HG02798 (cell line): Measurements from ENCODE around the gene FKBP1A.

Experiments used
- ATAC-seq: cut with Tn5 transposase; IDR thresholded peaks from one replicate; pipeline ENCODE4 v1.9.1; 2021; ENCODE audit warnings: mild to moderate bottlenecking; ENCODE audit not compliant: unreplicated experiment, poor library complexity

FKBP1A gene

DNA sequence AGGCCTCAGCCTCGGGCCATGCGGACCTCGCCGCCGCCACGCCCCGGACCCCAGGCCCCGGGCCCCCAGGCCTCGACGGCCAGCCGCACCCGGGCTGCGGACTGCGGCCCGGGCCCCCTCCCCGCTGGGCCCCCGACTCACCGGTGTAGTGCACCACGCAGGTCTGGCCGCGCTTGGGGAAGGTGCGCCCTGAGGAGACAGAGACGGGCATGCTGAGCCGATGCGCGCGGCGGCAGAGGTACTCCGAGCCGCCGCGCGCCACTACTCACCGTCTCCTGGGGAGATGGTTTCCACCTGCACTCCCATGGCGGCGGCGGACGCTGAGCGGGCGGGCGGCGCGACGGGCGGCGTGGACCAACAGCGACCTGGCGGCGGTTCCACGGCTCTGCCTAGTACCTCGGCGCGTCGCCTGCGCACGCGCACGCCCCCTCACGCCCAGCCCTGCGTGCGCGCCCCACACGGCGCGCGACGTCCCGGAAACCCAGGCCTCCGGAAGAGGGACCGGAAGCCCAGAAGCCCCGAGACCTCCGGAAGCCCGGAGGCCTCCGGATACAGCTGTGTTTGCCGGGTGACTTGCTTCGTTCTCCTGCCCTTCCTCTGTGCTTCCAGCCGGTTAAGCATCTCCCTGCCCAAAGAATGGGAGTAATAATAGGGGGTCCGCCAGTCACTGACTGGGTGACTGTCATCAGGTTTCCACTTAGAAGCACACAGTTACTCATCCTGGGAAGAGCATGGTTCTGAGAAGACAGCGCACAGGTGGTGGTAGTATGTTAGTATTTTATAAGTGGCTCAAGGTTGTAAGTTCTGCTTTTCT lies at the start of gene FKBP1A:
Gene FKBP1A, minus strand, starts transcription at position 362 of the 814 bp plus-strand sequence. Its CDS starts 56 bp downstream, at position 306.
- ATAC-seq: peak; percentile 95

DNA sequence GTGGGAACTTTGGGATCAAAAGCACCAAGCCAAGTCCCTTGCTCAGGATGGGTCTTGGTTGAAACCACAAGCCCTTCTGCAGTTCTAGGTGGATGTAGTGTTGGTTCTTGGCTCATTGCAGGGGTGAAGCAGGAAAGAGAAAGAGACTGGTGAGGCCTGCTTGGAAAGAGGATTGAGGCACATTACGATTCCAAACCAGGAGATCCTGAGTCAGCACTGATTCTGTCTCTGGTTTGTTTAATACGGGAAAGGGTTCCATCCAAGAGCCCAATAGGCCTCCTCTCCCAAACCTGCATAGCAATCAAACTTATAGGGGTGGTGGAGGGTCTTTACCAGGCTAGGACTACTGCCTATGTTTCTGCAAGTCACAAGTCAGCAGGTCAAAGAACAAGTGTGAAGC lies 49.5 kb upstream of the FKBP1A start:
- no peak for ATAC-seq

DNA sequence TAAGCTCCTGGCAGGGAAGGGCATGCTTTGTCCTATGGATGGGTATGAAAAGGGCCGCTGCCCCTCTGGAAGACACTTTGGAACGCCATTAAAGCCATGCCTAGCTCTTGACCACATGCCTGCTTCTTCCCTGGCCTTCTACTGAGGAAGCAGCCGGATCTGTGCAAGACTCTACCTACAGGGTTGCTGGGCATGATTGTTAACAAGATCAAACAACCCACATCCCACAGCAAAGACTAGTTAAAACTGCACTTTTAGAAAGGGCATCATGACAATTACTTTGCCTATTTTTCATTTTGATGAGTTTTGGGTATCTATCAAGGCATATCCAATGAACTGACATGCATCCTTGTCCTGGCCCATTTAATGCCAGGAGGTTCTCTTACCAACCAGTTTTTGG lies 48.3 kb upstream of the FKBP1A start:
- ATAC-seq: no peak

DNA sequence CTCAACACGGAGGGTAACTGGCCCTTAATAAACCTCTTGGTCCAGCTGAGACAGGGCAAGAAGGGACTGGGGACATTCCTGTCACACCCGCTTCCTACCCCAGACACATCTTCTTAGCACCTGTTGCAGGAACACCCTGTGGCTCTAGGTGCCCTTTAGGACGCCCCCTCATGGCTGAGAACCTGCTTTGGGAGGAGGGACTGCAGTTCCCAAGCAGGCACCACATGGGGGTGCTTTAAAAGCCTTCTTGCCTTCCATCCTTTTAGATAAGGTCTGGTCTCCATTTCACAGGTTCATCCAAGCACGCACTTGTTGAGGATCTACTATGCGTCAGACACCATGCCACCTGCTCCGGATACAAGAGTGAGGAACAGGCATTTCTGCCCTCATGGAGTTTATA lies 47.2 kb upstream of the FKBP1A start:
- no peak for ATAC-seq

DNA sequence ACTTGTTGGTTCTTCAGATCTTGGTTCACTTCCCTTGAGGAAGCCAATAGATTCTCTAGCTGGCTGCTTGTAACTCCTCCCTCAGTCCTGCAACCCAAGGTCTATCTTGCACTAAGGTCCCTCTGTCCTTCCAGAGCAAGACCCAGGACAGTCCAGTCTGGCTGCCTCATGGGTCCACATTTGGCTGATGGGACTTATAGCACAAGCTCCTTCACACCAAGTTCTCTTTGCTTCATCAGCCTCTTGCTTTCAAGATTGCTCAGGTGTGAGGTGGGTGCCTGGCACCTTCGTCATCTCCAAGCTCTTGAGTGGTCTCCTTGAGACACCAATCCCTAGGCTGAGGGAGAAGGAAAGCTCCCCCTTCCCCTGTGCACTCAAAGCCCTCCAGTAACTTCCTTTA lies 45.5 kb upstream of the FKBP1A start:
- no peak for ATAC-seq

DNA sequence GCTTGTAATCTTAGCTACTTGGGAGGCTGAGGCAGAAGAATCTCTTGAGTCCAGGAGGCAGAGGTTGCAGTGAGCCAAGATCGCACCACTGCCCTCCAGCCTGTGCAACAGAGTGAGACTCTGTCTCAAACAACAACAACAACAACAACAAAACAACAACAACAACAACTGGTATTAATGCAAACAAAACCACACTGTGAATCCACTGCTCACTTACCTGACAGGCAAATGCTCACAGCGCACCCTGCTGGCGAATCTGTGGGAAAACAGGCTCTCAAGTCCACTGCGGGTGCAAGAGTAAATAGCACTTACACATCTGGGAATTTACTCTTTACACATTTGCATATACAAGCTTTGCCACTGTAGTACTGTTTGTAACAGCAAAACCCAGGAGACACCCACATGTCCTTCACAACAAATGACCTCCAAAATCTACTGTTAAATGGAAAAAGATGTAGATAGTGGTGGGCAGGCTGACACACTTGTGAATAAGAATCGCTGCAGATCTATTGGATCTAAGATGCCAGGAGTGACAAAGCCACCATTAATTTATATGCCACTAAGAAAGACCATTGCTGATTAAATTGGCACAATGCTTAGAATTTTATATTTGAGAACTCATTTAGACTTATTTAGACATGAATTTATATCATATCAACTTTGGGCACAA lies 44.5 kb upstream of the FKBP1A start:
- ATAC-seq: no peak

DNA sequence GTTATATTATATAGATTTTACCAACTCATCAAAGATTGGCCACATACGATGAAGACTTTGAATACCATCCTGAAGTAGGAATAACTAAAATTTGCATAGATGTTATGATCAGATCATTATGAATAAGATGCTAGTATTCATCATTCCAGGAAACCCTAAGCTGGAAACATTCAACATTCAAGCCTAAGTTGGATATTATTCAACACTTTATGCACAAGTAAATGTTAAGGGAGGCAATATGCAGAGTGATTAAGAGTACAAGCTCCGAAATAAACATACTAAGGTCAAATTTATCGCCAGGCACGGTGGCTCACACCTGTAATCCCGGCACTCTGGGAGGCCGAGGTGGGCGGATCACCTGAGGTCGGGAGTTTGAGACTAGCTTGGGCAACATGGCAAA lies 43.4 kb upstream of the FKBP1A start:
- no peak for ATAC-seq

DNA sequence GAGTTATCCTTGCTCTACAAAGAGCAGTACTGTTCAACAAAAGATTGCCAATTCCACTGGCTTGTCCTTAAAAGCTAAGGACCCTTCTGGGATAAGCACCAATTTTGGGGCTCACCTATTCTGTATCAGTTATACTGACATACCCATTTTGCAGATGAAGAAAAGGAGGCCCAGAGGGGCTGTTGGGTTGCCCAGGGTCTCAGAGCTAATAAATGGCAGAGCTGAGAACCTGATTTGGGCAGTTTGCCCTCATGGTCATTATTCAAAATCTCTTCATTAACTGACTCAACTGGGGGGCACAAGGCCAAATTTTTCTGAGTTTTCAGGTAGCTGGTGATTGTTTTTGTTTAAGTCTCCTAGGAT lies 42.5 kb upstream of the FKBP1A start:
- no peak for ATAC-seq

DNA sequence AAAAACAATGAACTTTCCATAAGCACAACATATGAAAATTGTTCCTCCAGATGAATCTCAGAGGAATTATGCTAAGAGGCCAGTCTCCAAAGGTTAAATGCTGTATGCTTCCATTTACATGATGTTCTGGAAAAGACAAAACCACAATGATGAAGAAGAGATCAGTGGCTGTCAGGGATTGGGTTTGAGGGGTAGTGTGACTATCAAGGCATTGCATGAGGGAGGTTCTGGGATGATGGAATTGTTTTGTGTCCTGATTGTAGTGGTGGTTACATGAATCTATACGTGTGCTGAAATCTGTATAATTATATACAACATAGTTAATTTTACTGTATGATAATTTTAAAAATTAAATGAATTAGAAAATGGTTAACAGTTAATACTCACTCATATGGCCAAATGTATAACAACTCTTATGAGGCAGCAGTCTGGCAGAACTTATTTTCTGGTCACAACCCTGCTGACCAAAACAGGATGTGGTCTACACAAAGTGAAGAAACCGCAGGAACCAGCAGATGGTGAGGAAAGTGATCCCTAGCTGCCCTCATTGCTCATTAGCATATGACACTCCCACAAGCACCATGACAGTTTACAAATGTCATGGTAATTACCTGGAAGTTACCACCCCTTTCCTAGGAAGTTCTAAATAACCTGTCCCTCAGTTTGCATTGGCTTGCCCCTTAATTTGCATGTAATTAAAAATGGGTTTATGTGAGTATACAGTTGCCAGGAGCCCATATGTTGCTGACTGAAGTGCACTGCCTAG lies 41.9 kb upstream of the FKBP1A start:
- peak; percentile 90 for ATAC-seq

DNA sequence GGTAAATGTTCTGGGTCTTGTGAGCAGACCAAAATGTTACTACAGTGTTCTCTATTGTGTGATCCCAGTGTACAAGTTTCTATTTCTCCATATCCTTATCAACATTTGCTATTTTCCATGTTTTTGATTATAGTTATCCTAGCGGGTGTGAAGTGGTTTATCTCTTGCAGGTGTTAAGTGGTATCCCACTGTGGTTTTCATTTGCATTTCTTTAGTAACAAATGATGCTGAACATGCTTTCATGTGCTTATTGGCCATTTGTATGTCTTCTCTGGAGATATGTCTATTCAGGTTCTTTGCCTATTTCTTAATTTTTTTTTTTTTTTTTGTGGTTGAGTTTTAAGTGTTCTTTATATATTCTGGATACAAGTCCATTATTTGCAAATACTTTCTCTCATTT lies 38.3 kb upstream of the FKBP1A start:
- no peak for ATAC-seq

DNA sequence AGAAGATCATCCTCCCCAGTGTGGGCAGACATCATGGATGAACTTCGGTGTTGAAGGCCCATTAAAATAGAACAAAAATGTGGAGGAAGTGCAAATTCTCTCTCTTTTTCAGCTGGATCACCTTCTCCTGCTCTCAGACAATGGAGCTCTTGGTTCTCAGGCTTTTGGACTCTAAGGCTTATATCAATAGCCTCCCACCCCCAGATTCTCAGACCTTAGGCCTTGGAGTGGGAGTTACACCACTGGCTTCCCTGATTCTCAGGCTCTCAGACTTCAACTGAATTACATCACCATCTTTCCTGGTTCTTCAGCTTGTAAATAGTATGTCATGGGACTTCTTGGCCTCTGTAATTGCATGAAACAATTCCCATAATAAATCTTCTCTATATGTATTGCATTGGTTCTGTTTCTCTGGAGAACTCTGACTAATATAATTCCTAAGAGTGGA lies 37.2 kb upstream of the FKBP1A start:
- ATAC-seq: no peak

DNA sequence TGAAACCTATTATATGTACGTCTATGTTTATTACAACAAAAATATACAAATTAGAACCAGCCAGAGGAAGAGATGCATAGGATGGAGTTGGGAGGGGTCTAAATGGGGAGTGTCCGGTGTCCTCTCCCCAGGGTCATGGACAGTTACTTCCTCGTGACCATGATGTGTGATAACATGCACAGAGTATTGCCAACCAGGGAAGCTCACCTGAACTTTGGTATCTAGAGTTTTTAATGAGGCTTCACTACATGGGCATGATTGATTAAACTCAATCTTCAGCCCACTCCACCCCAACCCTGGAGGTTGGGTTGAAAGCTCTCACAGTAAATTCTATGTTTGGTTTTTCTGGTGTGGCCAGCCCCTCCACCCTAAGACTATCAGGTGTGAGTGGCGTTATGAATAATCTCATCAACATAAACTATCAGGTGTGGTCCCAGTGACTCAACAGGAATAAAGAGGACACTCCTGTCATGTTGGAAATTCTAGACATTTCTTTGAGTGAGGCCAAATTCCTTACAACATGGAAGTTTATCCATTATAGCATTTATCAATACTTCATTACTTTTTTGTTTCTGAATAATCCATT lies 36.4 kb upstream of the FKBP1A start:
- ATAC-seq: no peak

DNA sequence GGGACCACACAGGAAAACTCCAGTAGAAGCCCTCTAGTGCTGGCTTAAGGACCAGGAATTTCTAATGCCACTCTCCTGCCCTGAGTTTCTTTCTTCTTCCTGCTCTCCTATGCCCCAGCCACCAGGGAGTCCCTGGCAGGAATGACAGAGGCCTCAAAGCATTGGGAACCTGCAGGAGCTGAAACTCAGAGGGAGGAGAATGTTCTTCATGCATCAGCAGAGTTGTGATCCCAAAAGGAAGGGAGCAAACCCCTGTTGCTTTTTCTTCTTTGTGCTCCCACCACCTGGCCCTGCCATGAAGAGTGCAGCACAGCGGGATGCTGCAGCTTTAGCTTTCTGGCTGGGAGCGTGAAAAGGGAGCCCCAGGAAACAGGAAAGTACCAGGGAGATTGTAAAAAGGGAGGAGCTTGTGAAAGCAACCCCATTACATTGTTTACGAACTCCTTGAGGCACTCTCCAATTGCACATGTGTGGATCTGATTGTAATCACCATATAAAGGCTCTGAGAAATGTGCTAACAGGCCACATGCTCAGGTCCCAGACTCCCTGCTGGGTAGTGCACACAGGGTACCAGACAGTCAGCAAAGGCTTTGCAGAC lies 34.7 kb upstream of the FKBP1A start:
- no peak for ATAC-seq

DNA sequence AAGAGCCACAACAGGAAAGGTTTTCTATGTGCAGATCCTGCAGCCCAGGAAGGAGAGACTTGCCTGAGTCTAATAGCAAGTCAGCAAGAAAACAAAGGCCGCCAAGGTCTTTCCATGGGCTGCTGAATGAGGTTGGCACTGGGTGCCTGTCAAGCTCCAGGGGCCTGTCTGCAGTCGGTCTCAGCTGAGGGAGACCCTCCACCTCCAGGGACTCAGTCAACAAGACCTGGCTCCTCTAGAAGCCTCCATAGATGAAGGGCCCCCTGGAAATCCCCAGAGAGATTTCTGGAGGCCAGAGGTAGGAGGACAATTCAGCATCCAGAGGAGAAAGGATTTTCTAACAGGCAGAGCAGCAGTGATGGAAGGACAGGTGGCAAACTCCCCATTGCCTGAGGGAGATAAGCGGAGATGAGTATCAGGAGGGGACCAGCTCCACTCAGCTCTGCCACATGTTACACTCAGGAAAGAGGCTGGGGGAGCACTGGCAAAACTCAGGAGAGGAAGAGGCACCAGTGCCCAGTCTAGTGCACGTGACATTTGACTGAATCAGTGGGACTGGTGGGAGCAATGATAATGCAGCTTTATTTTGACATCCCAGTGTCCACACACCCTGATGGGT lies 33.5 kb upstream of the FKBP1A start:
- no peak for ATAC-seq

DNA sequence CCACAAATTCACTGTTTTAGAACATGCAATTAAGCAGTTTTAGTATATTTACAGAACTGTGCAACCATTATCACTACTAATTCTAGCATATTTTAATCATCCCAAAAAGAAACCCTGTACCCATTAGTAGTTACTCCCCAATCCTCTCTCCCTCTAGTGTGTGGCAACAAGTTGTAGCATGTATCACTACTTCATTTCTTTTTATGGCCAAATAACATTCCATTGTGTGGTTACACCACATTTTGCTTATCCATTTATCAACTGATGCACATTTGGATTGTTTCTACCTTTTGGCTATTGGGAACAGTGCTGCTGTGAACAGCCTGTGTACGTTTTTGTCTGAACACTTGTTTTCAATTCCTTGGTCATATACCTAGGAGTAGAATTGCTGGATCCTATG lies 31.5 kb upstream of the FKBP1A start:
- no peak for ATAC-seq

DNA sequence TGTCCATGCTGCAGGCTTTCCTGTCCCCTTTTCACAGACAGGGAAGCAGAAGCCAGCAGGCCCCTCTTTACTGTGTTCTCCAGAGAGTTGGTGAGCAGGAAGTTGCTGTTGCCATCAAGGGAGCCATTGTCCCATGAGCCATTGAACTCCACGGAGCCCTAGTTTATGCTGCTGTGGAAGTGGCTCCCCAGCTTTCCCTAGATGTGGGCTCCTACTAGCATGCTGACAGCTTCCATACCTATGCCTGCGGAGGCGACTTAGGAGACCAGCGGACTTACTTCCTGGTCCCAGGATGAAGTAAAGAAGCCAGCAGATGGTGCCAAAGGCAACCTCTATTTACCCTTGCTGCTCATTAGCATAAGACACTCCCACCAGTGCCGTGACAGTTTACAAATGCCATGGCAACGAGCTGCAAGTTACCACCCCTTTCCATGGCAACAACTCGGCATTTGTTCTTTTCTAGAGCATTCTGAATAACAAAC lies 30.8 kb upstream of the FKBP1A start:
- no peak for ATAC-seq

DNA sequence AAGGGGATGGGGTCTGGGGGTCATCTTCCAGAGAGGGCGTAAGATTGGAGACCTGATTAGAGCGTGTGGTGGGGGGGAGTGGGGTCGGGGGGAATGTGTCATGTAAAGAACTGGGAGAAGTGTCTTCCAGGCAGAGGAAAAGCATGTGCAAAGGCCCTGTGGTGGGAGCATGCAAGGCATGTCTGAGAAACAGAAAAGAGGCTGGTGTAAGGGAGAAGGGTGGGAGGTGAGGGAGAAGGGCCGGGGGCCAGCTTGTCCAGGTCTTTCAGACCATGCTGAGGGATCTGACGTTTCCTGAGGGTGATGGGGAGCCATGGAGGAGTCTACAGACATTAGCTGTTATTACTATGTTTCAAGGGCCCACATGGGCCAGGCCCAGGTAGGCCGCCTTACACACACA lies 30.4 kb upstream of the FKBP1A start:
- ATAC-seq: no peak

DNA sequence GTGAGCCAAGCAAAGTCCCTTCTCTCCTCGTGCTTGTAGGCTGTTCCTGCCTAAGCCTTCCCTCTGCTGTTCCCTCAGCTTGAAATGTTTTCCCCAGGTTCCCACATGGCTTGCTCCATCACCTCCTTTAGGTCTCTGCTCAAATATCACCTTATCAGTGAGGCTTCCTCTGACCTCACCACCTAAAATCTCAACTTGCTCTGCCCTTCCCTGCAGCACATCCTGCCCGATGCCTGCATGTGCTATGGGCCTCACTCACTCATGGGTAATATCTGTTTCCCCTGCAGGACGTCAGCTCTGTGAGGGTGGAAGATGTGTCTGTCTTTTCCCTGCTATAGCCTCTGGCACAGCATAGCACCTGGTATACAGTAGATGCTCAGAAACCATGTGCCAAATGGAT lies 29.9 kb upstream of the FKBP1A start:
- ATAC-seq: no peak

DNA sequence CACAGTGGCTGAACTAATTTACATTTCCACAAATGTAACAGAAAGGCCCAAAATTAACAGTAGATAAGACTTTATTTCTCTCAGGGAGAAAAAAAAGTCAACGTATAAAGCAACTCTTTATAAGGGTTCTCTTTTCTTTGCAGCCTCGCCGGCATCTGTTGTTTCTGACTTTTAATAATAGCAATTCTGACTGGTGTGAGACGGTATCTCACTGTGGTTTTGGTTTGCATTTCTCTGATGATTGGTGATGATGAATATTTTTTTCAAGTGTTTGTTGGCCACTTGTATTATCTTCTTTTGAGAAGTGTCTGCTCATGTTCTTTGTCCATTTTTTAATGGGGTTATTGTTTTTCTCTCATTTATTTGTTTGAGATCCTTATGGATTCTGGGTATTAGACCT lies 27.2 kb upstream of the FKBP1A start:
- ATAC-seq: no peak

DNA sequence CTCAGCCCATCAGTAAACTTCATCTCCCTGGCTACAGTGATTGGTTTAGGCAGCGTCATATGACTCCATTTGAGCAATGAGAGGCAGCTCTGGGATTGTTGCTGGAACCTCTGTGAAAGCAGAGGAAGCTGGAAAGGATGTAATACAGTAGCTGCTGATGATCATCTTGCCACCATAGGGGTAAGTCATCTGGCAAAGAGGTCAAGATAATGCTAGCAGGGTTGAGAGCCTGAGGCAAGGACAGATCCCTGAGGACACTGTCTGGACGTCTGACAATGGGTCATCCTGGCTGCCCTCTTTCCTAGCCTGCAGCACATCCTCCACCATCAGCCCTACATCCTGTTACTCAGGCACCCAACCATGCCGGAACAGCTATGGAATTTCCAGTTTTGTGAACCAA lies 25.5 kb upstream of the FKBP1A start:
- no peak for ATAC-seq
